Skin epidermis (tissue), 12 donors: ENCODE measurements around the gene POU2F3.

Experiments used
- H3K27ac ChIP-seq, 21 experiments: fragments of 200-600 bp; sonication (generic) in 11 of 21; one replicate each; pipeline ENCODE4 v1.5.0; 2020; ENCODE audit warnings: mild to moderate bottlenecking in 3 of 21, inconsistent platforms in 2 of 21, moderate library complexity in 2 of 21
- H3K4me3 ChIP-seq, 7 experiments: fragments of 200-600 bp; sonication (generic) in 2 of 7; one replicate each; pipeline ENCODE4 v1.5.0; 2020; ENCODE audit warnings: inconsistent platforms in 2 of 7, mild to moderate bottlenecking in 2 of 7, moderate library complexity in 1 of 7

The POU2F3 gene

GRCh38 chr11:120239713-120240640, at the start of gene POU2F3:
TSS of gene POU2F3 (plus strand) at chr11:120240140. CDS start at chr11:120240344, 204 bp downstream.
- Histone ChIP-seq H3K4me3 (peak within 1 kb of the TSS; percentile 6 to 55 (median 30)), H3K27ac (peak within 1 kb of the TSS in 19 of 21 experiments; percentile 8 to 86 (median 67))

DNA sequence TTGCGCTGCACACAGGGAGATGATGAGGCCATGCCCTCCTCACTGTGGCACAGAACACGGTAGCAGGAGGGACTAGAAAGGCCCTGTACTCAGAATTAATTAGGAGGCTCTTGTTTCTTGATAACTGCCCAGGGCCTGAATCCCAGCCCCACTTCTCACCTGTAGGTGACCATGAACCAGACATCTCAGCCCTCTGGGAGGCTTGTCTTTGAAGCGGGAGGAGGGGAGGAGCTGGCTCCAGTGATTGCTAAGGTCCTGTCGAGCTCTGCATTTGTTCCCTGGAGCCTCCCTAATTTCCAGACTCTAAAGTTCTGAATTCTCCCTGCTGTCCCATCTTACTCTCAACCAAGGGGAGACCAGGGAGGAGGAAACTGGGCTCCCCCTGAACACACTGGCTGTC, 48.9 kb upstream of the POU2F3 start:
- no peak overlapping the region for H3K4me3 ChIP-seq
- H3K27ac ChIP-seq: no peak overlapping the region

GRCh38 chr11:120192831-120193625, 46.9 kb upstream of the POU2F3 start:
- Histone ChIP-seq H3K4me3 (no peak overlapping the region), H3K27ac (no peak overlapping the region)

DNA sequence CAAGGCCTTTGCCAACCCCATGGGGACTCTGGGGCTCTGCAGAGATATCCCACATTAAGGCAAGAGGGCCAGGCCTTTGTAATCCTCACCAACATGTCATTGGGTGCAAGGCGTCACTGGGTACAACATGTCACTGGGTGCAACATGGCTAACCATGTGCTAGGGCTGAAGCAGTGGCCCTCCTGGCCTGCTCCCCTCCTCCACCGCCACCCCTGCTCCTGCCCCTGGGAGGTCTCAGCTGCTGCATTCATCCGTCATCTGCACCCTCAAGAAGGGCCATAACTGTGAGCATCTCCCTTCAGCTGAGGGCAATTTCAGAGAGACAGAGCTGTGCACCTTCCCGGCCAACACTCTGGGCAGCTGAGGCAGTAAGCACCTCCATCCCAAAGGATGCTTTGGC, 45.8 kb upstream of the POU2F3 start:
- no peak overlapping the region for H3K27ac ChIP-seq
- H3K4me3 ChIP-seq: no peak overlapping the region

DNA sequence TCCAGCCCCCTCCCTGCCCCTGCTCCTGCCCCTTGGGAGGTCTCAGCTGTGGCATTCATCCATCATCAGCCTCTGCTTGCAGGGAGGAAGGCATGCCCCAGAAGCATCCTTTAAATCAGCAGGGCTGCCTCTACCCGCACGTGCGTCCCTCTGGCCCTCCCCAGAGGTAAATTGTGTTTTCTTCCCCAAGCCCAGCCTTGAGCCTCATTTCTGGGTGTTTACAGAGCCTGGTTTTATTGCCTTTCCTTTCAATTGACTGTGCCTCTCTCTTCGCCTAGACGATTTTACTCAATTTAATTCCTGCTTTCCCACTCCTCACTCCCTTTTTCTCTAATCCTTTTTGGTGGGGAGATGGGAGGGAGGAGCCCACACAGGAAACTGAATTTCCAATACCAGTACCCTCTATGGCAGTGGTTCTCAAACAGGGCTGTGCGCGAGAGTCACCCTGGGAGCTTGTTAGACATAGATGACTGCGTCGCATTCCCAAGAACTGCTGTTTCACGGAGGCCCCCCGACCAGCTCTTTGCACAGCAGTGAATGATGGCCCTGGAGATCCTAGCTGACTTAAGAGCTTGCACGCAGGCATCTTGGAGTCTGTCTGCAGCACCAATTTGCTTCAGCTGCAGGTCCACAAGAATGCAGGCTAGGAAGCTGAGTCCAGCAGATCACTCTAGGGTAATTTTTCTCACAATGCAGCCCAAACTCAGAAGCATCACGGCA, 44.2 kb upstream of the POU2F3 start:
- no peak overlapping the region for H3K4me3 ChIP-seq
- H3K27ac ChIP-seq: no peak overlapping the region

DNA sequence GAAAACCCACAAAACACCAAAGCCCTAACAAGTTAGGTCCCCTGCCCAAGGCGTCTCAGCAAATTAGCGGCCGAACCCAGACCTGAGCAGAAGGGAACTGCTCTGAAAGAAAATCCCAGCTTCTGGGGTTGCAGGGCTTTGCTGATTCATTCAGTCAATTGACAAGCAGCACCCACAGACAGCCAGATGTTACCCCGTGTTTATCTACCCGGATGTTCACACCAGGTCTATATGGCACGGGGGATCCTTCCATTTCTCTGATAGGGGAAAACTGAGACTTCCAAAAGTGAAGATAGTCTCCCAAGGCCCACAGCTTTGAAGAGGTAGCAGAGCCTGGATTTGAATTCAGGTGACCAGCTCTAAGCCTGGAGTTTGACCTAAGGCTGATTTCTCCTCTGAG, 43.1 kb upstream of the POU2F3 start:
- no peak overlapping the region for H3K4me3 ChIP-seq
- H3K27ac ChIP-seq: peak overlapping the region in 1 of 21 experiments; percentile 2

DNA sequence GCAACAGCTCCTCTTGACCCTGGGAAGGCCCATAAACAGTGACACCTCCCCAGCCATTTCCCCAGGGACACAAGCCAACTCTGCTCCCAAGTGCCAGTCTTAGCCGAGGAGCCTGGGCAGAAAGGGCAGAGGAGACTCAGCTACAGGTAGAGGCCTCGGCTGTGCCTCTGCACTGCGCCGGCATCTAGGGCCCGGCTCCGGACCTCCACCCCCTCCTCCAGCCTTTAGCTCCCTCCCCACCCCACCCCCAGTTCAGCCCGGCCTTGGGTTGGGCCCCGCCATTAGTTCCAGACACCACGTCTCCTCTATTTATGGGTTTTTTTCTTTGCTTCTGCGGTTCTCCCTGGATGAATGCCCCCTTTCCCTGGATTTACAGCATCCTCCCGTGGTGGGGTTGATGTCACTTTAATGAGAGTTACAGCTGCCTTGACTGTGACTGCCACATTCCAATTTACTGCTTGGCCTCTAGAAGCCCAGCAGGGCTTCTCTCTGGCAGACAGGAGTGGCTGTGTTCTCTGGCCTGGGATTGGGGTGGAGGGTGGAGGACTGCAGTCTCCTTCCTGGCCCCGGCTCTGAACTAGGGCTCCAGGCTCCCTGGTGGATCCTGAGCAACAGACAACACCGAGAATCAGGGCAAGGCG, 42.6 kb upstream of the POU2F3 start:
- Histone ChIP-seq H3K27ac (peak overlapping the region in 1 of 21 experiments; percentile 2), H3K4me3 (no peak overlapping the region)

DNA sequence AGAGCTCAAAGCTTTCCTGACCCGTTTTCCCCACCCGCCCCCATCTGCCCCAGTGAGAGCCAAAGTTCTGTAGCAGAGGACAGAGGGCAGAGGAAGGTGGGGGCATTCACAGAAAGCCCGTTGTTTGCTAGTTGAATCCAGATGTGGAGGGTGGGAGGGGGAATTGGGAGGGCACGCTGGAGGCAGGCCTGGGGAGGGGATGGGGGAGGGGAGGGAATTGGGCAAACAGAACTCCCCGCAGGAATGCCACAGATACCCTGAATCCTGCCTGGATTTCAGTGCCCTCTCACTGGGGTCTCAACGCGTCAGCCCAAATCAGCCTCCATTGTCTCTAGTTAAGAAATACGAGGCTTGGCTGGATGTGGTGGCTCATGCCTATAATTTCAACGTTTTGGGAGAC, 42.0 kb upstream of the POU2F3 start:
- Histone ChIP-seq H3K4me3 (no peak overlapping the region), H3K27ac (no peak overlapping the region)

DNA sequence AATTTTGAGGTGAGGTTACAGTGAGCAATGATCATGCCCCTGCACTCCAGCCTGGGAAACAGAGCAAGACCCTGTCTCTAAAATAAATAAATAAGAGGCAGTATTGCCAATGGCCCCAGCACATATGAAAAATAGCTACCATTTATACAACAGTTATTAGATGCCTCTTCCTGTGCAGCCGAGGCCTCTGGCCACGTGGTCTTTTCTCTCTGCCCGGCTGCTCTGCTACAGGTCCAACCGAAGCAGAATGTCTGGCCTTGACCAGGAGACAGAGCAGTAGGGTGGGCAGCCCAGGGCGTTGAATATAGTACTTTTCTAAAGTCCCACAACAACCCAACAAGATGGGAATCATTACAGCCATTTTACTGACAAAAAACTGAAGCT, 41.5 kb upstream of the POU2F3 start:
- H3K4me3 ChIP-seq: no peak overlapping the region
- H3K27ac ChIP-seq: no peak overlapping the region

DNA sequence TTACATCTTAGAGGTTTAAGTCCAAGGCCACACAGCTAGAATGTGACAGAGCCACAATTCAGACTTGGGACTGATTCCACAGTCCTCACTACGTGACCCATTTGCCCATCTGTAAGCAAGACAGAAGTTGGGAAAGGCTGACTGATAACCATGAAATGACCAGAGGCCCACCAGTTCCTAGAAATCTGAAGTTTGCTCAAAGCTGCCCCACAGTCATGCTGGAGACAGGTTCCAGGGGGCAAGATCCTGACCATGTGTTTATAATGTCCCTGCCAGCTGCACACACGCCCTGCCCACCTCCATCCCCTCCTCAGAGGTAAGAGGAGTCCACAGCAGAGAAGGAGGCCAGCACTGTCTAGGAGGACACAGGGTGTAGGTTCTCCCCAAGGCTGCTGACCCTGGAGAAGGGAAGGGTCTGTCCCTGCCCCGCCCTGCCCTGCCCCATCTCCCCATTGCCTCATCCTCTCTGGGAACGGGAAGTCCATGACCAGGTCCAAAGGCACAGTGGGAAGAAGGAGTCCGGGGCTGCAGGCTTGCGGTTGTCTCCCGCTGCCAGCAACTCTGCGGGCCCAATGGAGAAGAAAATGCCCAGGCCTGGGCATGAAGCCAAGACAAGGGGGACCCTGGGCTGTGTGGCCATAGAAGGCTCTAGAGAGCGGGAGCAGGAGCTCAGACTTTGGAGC, 41.0 kb upstream of the POU2F3 start:
- no peak overlapping the region for H3K4me3 ChIP-seq
- no peak overlapping the region for H3K27ac ChIP-seq

DNA sequence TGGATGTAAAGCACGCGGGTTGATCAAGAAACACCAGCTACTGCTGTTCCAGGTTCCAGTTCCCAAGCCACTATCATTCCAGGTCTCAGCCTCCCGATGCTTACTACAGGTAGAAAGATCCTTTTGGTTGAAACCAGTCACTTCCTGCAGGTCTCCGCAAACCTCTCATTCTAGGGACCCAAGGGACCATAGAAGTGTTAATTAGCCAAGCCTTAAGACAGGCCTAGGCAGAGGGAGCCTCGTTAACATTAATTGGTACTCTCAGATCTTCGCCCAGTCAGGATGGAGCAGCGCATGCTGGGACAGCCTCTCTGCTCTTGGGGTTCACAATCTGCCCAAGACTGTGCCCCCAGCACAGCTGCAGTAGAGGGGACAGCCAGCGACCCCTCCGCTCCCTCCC, 40.3 kb upstream of the POU2F3 start:
- Histone ChIP-seq H3K4me3 (no peak overlapping the region), H3K27ac (no peak overlapping the region)

- no peak overlapping the region for H3K27ac ChIP-seq
- no peak overlapping the region for H3K4me3 ChIP-seq
Measured at GRCh38 chr11:120200677-120201076, 39.3 kb upstream of the POU2F3 start.

GRCh38 chr11:120201653-120202052, 38.3 kb upstream of the POU2F3 start:
- H3K27ac ChIP-seq: no peak overlapping the region
- no peak overlapping the region for H3K4me3 ChIP-seq

- H3K4me3 ChIP-seq: no peak overlapping the region
- H3K27ac ChIP-seq: no peak overlapping the region
Measured at GRCh38 chr11:120203626-120204025, 36.3 kb upstream of the POU2F3 start.

DNA sequence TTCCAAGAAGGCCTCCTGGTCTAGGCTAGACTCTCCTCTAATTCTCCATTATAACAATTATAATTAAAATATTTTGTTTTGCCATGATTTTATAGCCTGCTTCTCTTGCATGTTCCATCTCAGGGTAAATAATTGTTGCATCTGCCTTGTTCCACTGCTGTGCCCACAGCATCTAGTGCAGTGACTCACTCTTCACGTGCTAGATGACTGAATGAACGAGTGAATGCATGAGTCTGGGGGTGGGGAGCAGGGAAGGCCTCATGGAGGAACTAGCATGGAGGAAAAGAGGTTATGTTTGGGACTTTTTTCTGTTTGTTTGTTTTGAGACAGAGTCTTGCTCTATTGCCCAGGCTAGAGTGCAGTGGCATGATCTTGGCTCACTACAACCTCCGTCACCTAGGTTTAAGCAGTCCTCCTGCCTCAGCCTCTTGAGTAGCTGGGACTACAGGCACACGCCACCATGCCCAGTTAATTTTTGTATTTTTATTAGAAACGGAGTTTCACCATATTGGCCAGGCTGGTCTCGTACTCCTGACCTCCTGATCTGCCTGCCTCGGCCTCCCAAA, 34.3 kb upstream of the POU2F3 start:
- Histone ChIP-seq H3K27ac (peak overlapping the region in 4 of 21 experiments; percentile 15 to 58 (median 38)), H3K4me3 (no peak overlapping the region)

- Histone ChIP-seq H3K27ac (peak overlapping the region in 10 of 21 experiments; percentile 1 to 90 (median 60)), H3K4me3 (no peak overlapping the region)
Measured at GRCh38 chr11:120207512-120207911, 32.4 kb upstream of the POU2F3 start.

GRCh38 chr11:120208001-120208441, 31.9 kb upstream of the POU2F3 start:
- Histone ChIP-seq H3K27ac (peak overlapping the region in 14 of 21 experiments; percentile 1 to 90 (median 60)), H3K4me3 (no peak overlapping the region)

DNA sequence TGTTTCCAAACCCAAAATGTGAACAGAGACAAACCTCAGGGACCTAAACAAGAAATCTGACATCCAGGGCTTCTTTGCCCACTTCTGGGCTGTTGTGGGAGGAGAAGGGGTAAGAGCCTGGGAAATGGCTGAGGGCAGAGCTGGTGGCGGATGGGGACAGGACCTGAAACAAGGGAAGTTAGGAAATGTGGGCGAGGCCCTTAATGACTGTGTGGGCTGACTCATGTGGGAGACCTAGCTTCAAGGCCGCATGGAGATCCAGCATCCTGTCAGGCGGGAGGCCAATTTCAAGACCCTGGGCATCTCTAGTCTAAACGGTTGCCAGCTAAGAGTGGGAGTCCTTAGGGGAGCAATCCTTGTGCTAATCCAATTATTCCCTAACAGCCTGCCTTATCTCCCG, 31.2 kb upstream of the POU2F3 start:
- peak overlapping the region in 14 of 21 experiments; percentile 13 to 90 (median 60) for H3K27ac ChIP-seq

More for the DNA sequence above, 31.2 kb upstream of the POU2F3 start:
- no peak overlapping the region for H3K4me3 ChIP-seq
